Measurements from ENCODE around the gene MB.

The MB gene

DNA sequence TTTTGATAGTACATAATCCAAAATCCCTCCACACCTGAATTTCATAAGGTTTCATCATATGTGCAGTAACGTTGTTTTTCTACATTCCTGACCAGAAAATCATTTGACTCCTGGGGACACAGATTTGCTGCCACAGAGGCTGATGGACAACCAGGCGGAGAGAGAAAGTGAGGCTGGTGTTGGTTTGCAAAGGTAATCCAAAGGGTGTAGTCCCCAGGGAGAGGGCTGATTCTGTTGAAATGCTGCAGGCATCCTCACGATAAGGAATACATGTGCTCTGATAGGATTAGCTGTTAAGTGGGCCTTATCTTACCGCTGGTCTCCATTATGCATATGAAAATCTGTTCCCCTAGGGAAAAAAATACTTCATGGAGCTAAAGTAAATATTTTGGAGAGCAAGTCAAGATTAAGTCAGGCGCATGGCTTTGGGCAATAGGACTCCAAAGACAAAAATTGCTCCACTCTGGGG is 39.2 kb upstream of the MB start:
- H3K4me1 ChIP-seq (ENCODE audit: low read length) = no peaks in the 10 kb centered on the region
- no peaks in the 10 kb centered on the region for H3K36me3 ChIP-seq (replicated peaks; ENCODE audit: low read depth, low read length)
- TF ChIP-seq, protein P1, sequence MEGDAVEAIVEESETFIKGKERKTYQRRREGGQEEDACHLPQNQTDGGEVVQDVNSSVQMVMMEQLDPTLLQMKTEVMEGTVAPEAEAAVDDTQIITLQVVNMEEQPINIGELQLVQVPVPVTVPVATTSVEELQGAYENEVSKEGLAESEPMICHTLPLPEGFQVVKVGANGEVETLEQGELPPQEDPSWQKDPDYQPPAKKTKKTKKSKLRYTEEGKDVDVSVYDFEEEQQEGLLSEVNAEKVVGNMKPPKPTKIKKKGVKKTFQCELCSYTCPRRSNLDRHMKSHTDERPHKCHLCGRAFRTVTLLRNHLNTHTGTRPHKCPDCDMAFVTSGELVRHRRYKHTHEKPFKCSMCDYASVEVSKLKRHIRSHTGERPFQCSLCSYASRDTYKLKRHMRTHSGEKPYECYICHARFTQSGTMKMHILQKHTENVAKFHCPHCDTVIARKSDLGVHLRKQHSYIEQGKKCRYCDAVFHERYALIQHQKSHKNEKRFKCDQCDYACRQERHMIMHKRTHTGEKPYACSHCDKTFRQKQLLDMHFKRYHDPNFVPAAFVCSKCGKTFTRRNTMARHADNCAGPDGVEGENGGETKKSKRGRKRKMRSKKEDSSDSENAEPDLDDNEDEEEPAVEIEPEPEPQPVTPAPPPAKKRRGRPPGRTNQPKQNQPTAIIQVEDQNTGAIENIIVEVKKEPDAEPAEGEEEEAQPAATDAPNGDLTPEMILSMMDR (IDR thresholded peaks at IDR 0.05; ENCODE audit: low read depth, low read length) = no peak
- TF ChIP-seq EZH2phosphoT487 (IDR thresholded peaks at IDR 0.05; ENCODE audit: low read depth) = no peak
- H3K27me3 ChIP-seq (ENCODE audit: low read depth, low read length) = no peaks in the 10 kb centered on the region
- H4K20me1 ChIP-seq (ENCODE audit: insufficient read depth, low read length) = no peaks in the 10 kb centered on the region
- no peak overlapping the region for H3K4me2 ChIP-seq (ENCODE audit: low read length)
- H3K9ac ChIP-seq (ENCODE audit: low read length) = no peak overlapping the region
- no peak overlapping the region for H2AFZ ChIP-seq (ENCODE audit: low read depth, low read length)
- no peaks in the 10 kb centered on the region for H3K9me3 ChIP-seq (ENCODE audit: insufficient read depth, low read length)
- H3K4me3 ChIP-seq (ENCODE audit: low read length) = no peak overlapping the region
- H3K79me2 ChIP-seq (ENCODE audit: low read length) = no peaks in the 10 kb centered on the region
- no peak overlapping the region for H3K27ac ChIP-seq (ENCODE audit: low read length)

DNA sequence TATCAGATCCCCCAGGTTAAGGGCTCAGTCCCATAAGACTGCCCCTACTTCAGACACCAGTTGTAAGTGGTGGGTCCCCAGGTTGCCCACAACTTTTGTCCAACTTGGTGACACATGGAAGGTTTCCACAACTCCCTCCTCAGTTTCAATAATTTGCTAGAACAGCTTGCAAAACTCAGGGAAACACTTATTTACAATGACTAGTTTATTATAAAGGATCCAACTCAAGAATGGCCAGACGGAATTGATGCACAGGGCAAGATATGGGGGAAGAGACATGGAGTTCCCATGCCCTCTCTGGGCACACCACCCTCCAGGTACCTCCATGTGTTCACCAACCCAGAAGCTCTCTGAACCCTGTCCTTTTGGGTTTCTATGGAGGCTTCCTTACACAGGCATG is 36.7 kb upstream of the MB start:
- H3K36me3 ChIP-seq (replicated peaks; ENCODE audit: low read depth, low read length) = no peaks in the 10 kb centered on the region
- no peaks in the 10 kb centered on the region for H3K9me3 ChIP-seq (ENCODE audit: insufficient read depth, low read length)
- H3K4me3 ChIP-seq (ENCODE audit: low read length) = no peak overlapping the region
- no peaks in the 10 kb centered on the region for H3K79me2 ChIP-seq (ENCODE audit: low read length)
- H3K4me2 ChIP-seq (ENCODE audit: low read length) = no peak overlapping the region
- H3K4me1 ChIP-seq (ENCODE audit: low read length) = peaks cover 2% of the 10 kb centered on the region
- H3K27ac ChIP-seq (ENCODE audit: low read length) = no peak overlapping the region
- TF ChIP-seq EZH2phosphoT487 (IDR thresholded peaks at IDR 0.05; ENCODE audit: low read depth) = no peak
- TF ChIP-seq, protein P1 (IDR thresholded peaks at IDR 0.05; ENCODE audit: low read depth, low read length) = no peak
- H2AFZ ChIP-seq (ENCODE audit: low read depth, low read length) = no peak overlapping the region
- no peaks in the 10 kb centered on the region for H3K27me3 ChIP-seq (ENCODE audit: low read depth, low read length)
- H3K9ac ChIP-seq (ENCODE audit: low read length) = no peak overlapping the region
- no peaks in the 10 kb centered on the region for H4K20me1 ChIP-seq (ENCODE audit: insufficient read depth, low read length)

DNA sequence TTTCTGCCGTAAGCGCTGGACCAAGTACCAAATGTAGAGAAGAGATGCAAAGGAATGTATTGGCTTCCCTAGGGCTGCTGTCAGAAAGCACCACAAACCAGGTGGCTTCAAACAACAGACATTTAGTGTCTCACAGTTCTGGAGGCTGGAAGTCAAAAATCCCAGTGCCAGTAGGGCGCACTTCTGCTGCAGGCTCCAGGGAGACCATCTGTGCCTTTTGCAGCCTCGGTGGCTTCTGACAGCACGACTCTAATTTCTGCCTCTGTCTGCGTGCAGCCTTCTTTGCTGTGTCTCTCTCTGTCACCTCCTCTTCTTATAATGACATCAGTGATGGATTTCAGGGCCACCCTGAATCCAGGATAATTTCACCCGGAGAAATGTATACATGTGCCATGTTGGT is 34.0 kb upstream of the MB start:
- TF ChIP-seq EZH2phosphoT487 (IDR thresholded peaks at IDR 0.05; ENCODE audit: low read depth) = no peak
- TF ChIP-seq, protein P1 (IDR thresholded peaks at IDR 0.05; ENCODE audit: low read depth, low read length) = no peak
- no peak overlapping the region for H3K9ac ChIP-seq (ENCODE audit: low read length)
- no peaks in the 10 kb centered on the region for H3K9me3 ChIP-seq (ENCODE audit: insufficient read depth, low read length)
- H4K20me1 ChIP-seq (ENCODE audit: insufficient read depth, low read length) = no peaks in the 10 kb centered on the region
- no peak overlapping the region for H3K4me2 ChIP-seq (ENCODE audit: low read length)
- H2AFZ ChIP-seq (ENCODE audit: low read depth, low read length) = no peak overlapping the region
- H3K27ac ChIP-seq (ENCODE audit: low read length) = no peak overlapping the region
- no peaks in the 10 kb centered on the region for H3K27me3 ChIP-seq (ENCODE audit: low read depth, low read length)
- H3K79me2 ChIP-seq (ENCODE audit: low read length) = no peaks in the 10 kb centered on the region
- H3K36me3 ChIP-seq (replicated peaks; ENCODE audit: low read depth, low read length) = no peaks in the 10 kb centered on the region
- H3K4me1 ChIP-seq (ENCODE audit: low read length) = peaks cover 18% of the 10 kb centered on the region
- H3K4me3 ChIP-seq (ENCODE audit: low read length) = no peak overlapping the region

- H3K9me3 ChIP-seq (ENCODE audit: insufficient read depth, low read length) = no peaks in the 10 kb centered on the region
- no peak overlapping the region for H3K4me2 ChIP-seq (ENCODE audit: low read length)
- no peaks in the 10 kb centered on the region for H3K36me3 ChIP-seq (replicated peaks; ENCODE audit: low read depth, low read length)
- H3K4me3 ChIP-seq (ENCODE audit: low read length) = no peak overlapping the region
- TF ChIP-seq EZH2phosphoT487 (IDR thresholded peaks at IDR 0.05; ENCODE audit: low read depth) = no peak
- TF ChIP-seq, protein P1 (IDR thresholded peaks at IDR 0.05; ENCODE audit: low read depth, low read length) = no peak
- H4K20me1 ChIP-seq (ENCODE audit: insufficient read depth, low read length) = no peaks in the 10 kb centered on the region
- H3K27me3 ChIP-seq (ENCODE audit: low read depth, low read length) = no peaks in the 10 kb centered on the region
- H2AFZ ChIP-seq (ENCODE audit: low read depth, low read length) = no peak overlapping the region
- H3K9ac ChIP-seq (ENCODE audit: low read length) = no peak overlapping the region
- peaks cover 18% of the 10 kb centered on the region for H3K4me1 ChIP-seq (ENCODE audit: low read length)
- H3K79me2 ChIP-seq (ENCODE audit: low read length) = no peaks in the 10 kb centered on the region
- H3K27ac ChIP-seq (ENCODE audit: low read length) = no peak overlapping the region
These were observed 32.6 kb upstream of the MB start for GRCh38 chr22:35649636-35650250.

All from OCI-LY3 (cell line).